ENCODE data around the gene PRSS1.

Gene PRSS1

DNA sequence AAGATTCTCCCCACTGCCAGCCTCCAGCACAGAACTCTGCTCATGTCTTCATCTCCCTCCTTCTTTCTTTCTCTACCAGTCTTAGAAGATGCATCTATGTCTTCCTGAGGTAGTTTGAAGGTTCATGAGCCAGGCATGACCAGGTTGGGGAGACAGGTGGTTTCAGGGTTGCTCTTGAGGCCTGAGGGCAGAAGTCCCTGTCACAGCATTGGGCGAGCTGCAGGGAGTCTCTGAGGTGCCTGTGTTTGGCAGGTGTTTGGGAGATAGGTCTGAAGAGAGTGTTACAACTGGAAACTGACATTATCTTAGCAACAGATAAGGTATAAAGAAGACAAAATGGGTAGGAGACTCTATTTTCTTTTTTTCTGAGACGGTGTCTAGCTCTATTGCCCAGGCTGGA lies 40.2 kb downstream of the PRSS1 start:
- Histone ChIP-seq H3K27me3 (ENCODE audit: insufficient read depth, poor library complexity, severe bottlenecking) (peaks cover 3% of the 10 kb centered on the region), H3K27ac (replicated peaks) (no peak overlapping the region), H3K4me3 (replicated peaks; ENCODE audit: insufficient read depth, low read length) (no peak overlapping the region)
- no peak for DNase-seq (ENCODE audit: low read depth in 1 of 2, low spot score in 1 of 2)
- TF ChIP-seq POLR2AphosphoS5 (IDR thresholded peaks at IDR 0.05; ENCODE audit: low read depth) (no peak), SPI1 (IDR thresholded peaks at IDR 0.05; ENCODE audit: borderline replicate concordance, low read depth) (no peak)
- TF ChIP-seq, protein P1, sequence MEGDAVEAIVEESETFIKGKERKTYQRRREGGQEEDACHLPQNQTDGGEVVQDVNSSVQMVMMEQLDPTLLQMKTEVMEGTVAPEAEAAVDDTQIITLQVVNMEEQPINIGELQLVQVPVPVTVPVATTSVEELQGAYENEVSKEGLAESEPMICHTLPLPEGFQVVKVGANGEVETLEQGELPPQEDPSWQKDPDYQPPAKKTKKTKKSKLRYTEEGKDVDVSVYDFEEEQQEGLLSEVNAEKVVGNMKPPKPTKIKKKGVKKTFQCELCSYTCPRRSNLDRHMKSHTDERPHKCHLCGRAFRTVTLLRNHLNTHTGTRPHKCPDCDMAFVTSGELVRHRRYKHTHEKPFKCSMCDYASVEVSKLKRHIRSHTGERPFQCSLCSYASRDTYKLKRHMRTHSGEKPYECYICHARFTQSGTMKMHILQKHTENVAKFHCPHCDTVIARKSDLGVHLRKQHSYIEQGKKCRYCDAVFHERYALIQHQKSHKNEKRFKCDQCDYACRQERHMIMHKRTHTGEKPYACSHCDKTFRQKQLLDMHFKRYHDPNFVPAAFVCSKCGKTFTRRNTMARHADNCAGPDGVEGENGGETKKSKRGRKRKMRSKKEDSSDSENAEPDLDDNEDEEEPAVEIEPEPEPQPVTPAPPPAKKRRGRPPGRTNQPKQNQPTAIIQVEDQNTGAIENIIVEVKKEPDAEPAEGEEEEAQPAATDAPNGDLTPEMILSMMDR (IDR thresholded peaks at IDR 0.05; ENCODE audit: insufficient read depth, low read length) = no peak
- TF ChIP-seq, protein P2, sequence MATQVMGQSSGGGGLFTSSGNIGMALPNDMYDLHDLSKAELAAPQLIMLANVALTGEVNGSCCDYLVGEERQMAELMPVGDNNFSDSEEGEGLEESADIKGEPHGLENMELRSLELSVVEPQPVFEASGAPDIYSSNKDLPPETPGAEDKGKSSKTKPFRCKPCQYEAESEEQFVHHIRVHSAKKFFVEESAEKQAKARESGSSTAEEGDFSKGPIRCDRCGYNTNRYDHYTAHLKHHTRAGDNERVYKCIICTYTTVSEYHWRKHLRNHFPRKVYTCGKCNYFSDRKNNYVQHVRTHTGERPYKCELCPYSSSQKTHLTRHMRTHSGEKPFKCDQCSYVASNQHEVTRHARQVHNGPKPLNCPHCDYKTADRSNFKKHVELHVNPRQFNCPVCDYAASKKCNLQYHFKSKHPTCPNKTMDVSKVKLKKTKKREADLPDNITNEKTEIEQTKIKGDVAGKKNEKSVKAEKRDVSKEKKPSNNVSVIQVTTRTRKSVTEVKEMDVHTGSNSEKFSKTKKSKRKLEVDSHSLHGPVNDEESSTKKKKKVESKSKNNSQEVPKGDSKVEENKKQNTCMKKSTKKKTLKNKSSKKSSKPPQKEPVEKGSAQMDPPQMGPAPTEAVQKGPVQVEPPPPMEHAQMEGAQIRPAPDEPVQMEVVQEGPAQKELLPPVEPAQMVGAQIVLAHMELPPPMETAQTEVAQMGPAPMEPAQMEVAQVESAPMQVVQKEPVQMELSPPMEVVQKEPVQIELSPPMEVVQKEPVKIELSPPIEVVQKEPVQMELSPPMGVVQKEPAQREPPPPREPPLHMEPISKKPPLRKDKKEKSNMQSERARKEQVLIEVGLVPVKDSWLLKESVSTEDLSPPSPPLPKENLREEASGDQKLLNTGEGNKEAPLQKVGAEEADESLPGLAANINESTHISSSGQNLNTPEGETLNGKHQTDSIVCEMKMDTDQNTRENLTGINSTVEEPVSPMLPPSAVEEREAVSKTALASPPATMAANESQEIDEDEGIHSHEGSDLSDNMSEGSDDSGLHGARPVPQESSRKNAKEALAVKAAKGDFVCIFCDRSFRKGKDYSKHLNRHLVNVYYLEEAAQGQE (IDR thresholded peaks at IDR 0.05; ENCODE audit: insufficient replicate concordance, low read depth) = no peak

DNA sequence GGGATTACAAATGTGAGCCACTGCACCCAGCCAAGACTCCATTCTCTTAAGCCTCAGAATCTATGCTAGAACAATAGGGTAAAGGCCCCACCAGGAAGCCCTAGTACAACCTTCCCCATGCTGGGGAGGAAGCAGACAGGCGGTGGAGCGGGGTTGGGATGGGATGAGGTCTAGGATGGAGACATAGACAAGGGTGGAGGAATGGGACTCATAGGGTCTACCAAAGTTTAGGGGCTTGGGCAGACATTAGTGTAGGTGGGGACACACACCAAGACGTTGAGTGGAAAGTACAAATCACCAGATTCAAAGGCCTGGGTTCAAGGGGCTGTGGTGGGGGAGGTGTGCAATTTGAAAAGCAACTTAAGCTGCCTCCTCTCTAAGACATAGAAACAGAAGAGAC lies 40.8 kb downstream of the PRSS1 start:
- no peak for TF ChIP-seq SPI1 (IDR thresholded peaks at IDR 0.05; ENCODE audit: borderline replicate concordance, low read depth)
- TF ChIP-seq, protein P2 (IDR thresholded peaks at IDR 0.05; ENCODE audit: insufficient replicate concordance, low read depth) = no peak
- peaks cover 8% of the 10 kb centered on the region for H3K27me3 ChIP-seq (ENCODE audit: insufficient read depth, poor library complexity, severe bottlenecking)
- no peak overlapping the region for H3K27ac ChIP-seq (replicated peaks)
- no peak overlapping the region for H3K4me3 ChIP-seq (replicated peaks; ENCODE audit: insufficient read depth, low read length)
- no peak for DNase-seq (ENCODE audit: low read depth in 1 of 2, low spot score in 1 of 2)

DNA sequence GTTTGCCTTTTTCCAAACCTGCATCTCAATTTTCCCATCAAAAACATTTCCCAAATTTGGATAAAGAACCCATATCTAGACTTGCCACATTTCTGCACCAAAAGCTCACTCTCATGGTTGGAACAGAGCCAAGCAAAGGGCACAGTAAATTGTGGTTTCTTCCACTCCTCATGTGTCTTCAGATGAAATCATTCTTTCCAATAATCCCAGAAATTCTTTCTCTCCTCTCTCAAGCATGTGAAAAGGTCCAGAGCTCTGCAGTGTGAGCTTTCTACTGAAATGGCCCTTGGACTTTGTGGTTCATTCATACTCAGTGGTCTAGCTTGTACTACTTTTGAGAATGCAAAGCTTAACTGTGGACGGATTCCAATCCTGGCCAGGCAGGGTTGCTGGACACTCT lies 41.3 kb downstream of the PRSS1 start:
- Histone ChIP-seq H3K4me3 (replicated peaks; ENCODE audit: insufficient read depth, low read length) (no peak overlapping the region), H3K27me3 (ENCODE audit: insufficient read depth, poor library complexity, severe bottlenecking) (peaks cover 10% of the 10 kb centered on the region), H3K27ac (replicated peaks) (no peak overlapping the region)
- no peak for TF ChIP-seq SPI1 (IDR thresholded peaks at IDR 0.05; ENCODE audit: borderline replicate concordance, low read depth)
- DNase-seq (ENCODE audit: low read depth in 1 of 2, low spot score in 1 of 2) = no peak

DNA sequence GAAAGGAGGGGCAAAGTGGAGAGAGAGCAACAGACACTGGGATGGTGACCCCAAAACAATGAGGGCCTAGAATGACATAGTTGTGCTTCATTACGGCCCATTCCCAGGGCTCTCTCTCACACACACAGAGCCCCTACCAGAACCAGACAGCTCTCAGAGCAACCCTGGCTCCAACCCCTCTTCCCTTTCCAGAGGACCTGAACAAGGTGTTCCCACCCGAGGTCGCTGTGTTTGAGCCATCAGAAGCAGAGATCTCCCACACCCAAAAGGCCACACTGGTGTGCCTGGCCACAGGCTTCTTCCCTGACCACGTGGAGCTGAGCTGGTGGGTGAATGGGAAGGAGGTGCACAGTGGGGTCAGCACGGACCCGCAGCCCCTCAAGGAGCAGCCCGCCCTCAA lies 42.2 kb downstream of the PRSS1 start:
- no peak for DNase-seq (ENCODE audit: low read depth in 1 of 2, low spot score in 1 of 2)
- H3K4me3 ChIP-seq (replicated peaks; ENCODE audit: insufficient read depth, low read length) = no peak overlapping the region
- TF ChIP-seq POLR2AphosphoS5 (IDR thresholded peaks at IDR 0.05; ENCODE audit: low read depth) (no peak), GABPA (IDR thresholded peaks at IDR 0.05; ENCODE audit: low read depth) (no peak), SPI1 (IDR thresholded peaks at IDR 0.05; ENCODE audit: borderline replicate concordance, low read depth) (no peak)
- TF ChIP-seq, protein P1 (IDR thresholded peaks at IDR 0.05; ENCODE audit: insufficient read depth, low read length) = no peak
- TF ChIP-seq, protein P2 (IDR thresholded peaks at IDR 0.05; ENCODE audit: insufficient replicate concordance, low read depth) = no peak
- H3K27ac ChIP-seq (replicated peaks) = no peak overlapping the region
- H3K27me3 ChIP-seq (ENCODE audit: insufficient read depth, poor library complexity, severe bottlenecking) = peaks cover 20% of the 10 kb centered on the region

All from HL-60 (cell line).